Thymus (tissue), 14 donors: Measurements from ENCODE around the gene MICU2. TPM values are rescaled to one million over a fixed set of nuclear protein-coding genes. Genes with fewer than 3 reads are reported as not detected.
A peak's percentile ranks its signal among the peaks of the same experiment; 100 is the strongest.

Experiments
- DNase-seq, 9 donors: peaks; one replicate each; pipeline ENCODE4 v3.0.0-alpha.2; 2013; ENCODE audit warnings: low spot score in 9 of 9, low read depth in 6 of 9, missing footprints in 1 of 9
- H3K27ac ChIP-seq, 2 donors: one replicate each; pipeline ENCODE4 v1.5.1; 2013; ENCODE audit warnings: control low read depth in 1 of 2, low read depth in 1 of 2, low read length in 1 of 2, mild to moderate bottlenecking in 1 of 2, moderate library complexity in 1 of 2
- H3K27me3 ChIP-seq, 2 donors: one replicate each; pipeline ENCODE4 v1.5.1; 2013; ENCODE audit warnings: low read length in 1 of 2; ENCODE audit not compliant: control insufficient read depth in 2 of 2, insufficient read depth in 1 of 2
- H3K36me3 ChIP-seq, 2 donors: one replicate each; pipeline ENCODE4 v1.5.1; 2013; ENCODE audit warnings: low read length in 1 of 2, mild to moderate bottlenecking in 1 of 2, moderate library complexity in 1 of 2; ENCODE audit not compliant: control insufficient read depth in 2 of 2, insufficient read depth in 2 of 2
- H3K4me1 ChIP-seq, 2 donors: one replicate each; pipeline ENCODE4 v1.5.1; 2013; ENCODE audit warnings: low read length in 2 of 2; ENCODE audit not compliant: control insufficient read depth in 2 of 2, insufficient read depth in 2 of 2
- H3K4me3 ChIP-seq, 2 donors: one replicate each; pipeline ENCODE4 v1.5.1; 2013; ENCODE audit warnings: low read length in 2 of 2, control low read depth in 1 of 2, mild to moderate bottlenecking in 1 of 2
- H3K9me3 ChIP-seq, 2 donors: one replicate each; pipeline ENCODE4 v1.5.1; 2013; ENCODE audit warnings: low read length in 1 of 2, mild to moderate bottlenecking in 1 of 2; ENCODE audit not compliant: control insufficient read depth in 2 of 2, insufficient read depth in 1 of 2
- WGBS: extraction: QIAGEN DNeasy Blood & Tissue Kit; methylation state at CpG from one replicate; pipeline ENCODE4 v1.1.7; 2013; 5-methylcytosine and 5-hydroxymethylcytosine counted together
- long read RNA-seq, 10 donors: transcript quantifications; one replicate each; lab custom pipeline, GENCODE V29; 2026
- polyA plus RNA-seq: library from polyadenylated mRNA; stranded (reverse); fragments of 200-250 nt; gene quantifications from one replicate; pipeline ENCODE4 v1.2.3, GENCODE V29; 2013
- total RNA-seq: library from RNA; stranded (reverse); fragments of 120-200 nt; gene quantifications from one replicate; pipeline ENCODE4 v1.2.4, GENCODE V29; 2013
- donor health status: healthy.

The MICU2 gene, protein sequence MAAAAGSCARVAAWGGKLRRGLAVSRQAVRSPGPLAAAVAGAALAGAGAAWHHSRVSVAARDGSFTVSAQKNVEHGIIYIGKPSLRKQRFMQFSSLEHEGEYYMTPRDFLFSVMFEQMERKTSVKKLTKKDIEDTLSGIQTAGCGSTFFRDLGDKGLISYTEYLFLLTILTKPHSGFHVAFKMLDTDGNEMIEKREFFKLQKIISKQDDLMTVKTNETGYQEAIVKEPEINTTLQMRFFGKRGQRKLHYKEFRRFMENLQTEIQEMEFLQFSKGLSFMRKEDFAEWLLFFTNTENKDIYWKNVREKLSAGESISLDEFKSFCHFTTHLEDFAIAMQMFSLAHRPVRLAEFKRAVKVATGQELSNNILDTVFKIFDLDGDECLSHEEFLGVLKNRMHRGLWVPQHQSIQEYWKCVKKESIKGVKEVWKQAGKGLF
- total RNA-seq (47.5 TPM), polyA plus RNA-seq (80.0 TPM)
- long read RNA-seq, donor 1 = 0 reads
- long read RNA-seq, donor 2 = 0 reads
- long read RNA-seq, donor 3, transcript MICU2-201 (12 exons, 1,920 nt) = major isoform, 20 of 22 reads
- long read RNA-seq, donor 3, partial matches to known transcripts = 0 of 22 reads
- long read RNA-seq, donor 3, other reads (novel, unspliced or antisense) = 0 of 22 reads
- long read RNA-seq, donor 4, transcript MICU2-201 (12 exons, 1,920 nt) = major isoform, 10 of 11 reads
- long read RNA-seq, donor 4, partial matches to known transcripts = 0 of 11 reads
- long read RNA-seq, donor 4, other reads (novel, unspliced or antisense) = 0 of 11 reads
- long read RNA-seq, donor 5, transcript MICU2-201 (12 exons, 1,920 nt) = major isoform, 19 of 34 reads
- long read RNA-seq, donor 5, partial matches to known transcripts = 11 of 34 reads
- long read RNA-seq, donor 5, other reads (novel, unspliced or antisense) = 0 of 34 reads
- long read RNA-seq, donor 6, transcript MICU2-201 (12 exons, 1,920 nt) = major isoform, 8 of 9 reads
- long read RNA-seq, donor 6, partial matches to known transcripts = 0 of 9 reads
- long read RNA-seq, donor 6, other reads (novel, unspliced or antisense) = 0 of 9 reads
- long read RNA-seq, donor 7, transcript MICU2-201 (12 exons, 1,920 nt) = major isoform, 16 of 23 reads
- long read RNA-seq, donor 7, partial matches to known transcripts = 7 of 23 reads
- long read RNA-seq, donor 7, other reads (novel, unspliced or antisense) = 0 of 23 reads
- long read RNA-seq, donor 8, transcript MICU2-201 (12 exons, 1,920 nt) = major isoform, 6 of 6 reads
- long read RNA-seq, donor 8, partial matches to known transcripts = 0 of 6 reads
- long read RNA-seq, donor 8, other reads (novel, unspliced or antisense) = 0 of 6 reads
- long read RNA-seq, donor 9, transcript MICU2-201 (12 exons, 1,920 nt) = major isoform, 6 of 6 reads
- long read RNA-seq, donor 9, partial matches to known transcripts = 0 of 6 reads
- long read RNA-seq, donor 9, other reads (novel, unspliced or antisense) = 0 of 6 reads
- long read RNA-seq, donor 10, transcript MICU2-201 (12 exons, 1,920 nt) = major isoform, 18 of 20 reads
- long read RNA-seq, donor 10, partial matches to known transcripts = 0 of 20 reads
- long read RNA-seq, donor 10, other reads (novel, unspliced or antisense) = 0 of 20 reads

DNA sequence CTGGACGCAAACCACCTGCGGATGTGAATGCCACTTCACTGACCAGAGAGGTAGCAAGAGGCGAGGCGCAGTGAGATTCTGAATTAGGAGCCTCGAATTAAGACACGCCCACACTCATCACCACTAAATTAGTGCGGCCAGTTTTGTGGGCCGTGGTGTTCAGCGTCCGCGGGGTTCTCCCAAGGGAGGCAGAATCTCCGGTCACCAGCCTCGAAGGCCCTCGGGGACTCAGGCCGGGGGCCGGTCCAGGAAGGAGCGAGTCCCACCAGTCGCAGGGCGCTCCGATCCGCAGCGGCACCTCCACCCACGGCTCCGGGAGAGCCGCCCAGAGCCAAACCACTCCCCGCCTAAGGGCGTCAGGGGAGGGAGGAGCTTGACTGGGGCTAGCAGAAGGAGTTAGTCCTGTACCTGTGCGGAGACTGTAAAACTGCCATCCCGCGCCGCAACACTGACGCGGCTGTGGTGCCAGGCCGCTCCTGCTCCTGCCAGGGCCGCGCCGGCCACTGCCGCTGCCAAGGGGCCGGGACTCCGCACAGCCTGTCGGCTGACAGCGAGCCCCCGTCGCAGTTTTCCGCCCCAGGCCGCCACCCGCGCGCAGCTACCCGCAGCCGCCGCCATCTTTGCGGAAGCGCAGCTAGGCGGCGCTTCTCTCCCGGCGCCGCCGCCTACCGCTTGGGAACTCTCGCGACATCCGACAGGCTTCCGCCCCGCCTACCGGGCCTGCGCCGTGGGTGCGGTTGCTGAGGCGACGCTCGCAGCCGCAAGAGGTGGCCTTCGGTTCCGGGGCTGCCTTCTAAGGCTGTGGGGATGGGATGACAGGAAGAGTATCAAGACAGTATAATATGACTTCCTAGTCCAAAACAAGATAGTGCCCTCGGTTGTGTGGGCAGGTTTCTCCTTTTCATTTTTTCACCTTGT is at the start of gene MICU2:
Gene MICU2, minus strand, starts transcription at position 640 of the 918 bp plus-strand sequence. Its CDS starts 22 bp downstream, at position 618.
- H3K4me1 ChIP-seq = peaks cover 2 to 4% of the 10 kb centered on the region in 2 donors
- DNase-seq = peak; percentile 87 to 98 (median 94)
- peaks cover 4 to 5% of the 10 kb centered on the region in 2 donors for H3K27me3 ChIP-seq
- H3K36me3 ChIP-seq = peaks cover 3 to 5% of the 10 kb centered on the region in 2 donors
- H3K27ac ChIP-seq = peak within 1 kb of the TSS; percentile 96 to 100
- H3K9me3 ChIP-seq = no peaks in the 10 kb centered on the region
- peak within 1 kb of the TSS; percentile 88 to 95 for H3K4me3 ChIP-seq
- under 1% methylated on average over 77 of the region's 77 CpGs for WGBS

DNA sequence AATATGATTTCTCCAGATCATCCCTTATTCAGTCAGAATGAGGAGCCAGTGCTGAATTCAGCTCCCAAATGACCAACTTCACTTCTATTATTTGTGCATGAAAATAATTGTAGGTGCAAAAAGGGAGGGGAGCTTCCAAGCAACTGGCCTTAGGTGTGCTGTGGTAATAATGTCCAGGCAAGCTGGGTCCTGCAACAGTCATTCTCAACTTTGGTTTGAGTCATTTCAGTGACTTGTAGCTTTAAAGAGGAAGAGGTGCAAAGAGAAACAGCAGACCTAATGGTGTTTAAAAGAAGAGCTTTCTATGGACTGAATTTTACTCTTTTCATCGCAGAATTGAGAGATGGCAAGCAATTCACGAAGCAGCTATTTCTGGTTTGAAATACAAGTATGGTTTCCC is 37.7 kb upstream of the MICU2 start:
- H3K27ac ChIP-seq = no peak overlapping the region
- H3K27me3 ChIP-seq = peaks cover 0 to 3% of the 10 kb centered on the region in 2 donors
- no peaks in the 10 kb centered on the region for H3K36me3 ChIP-seq
- H3K9me3 ChIP-seq = no peaks in the 10 kb centered on the region
- WGBS = 91% methylated on average over 2 of the region's 2 CpGs
- H3K4me3 ChIP-seq = no peak overlapping the region
- H3K4me1 ChIP-seq = no peaks in the 10 kb centered on the region
- no peak for DNase-seq

DNA sequence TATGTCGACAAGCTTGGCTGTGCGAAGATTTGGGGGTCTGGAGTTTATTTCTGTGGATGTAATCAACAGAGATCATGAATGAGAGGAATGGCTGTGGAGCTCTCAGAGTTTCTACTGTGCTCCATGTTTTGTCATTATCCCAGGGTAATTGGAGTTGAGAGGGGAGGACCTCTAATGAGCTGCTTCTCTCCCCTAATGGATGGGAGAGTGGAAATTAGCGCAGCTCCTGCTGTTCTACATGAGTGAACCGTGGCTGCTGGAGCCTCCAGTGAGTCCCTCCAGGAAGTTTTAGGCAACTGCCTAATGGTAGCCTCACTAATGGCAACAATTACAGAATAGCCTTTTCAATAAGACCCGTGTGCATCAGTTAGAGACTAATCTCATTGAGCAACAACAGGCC is 35.6 kb upstream of the MICU2 start:
- no peak overlapping the region for H3K4me3 ChIP-seq
- no peaks in the 10 kb centered on the region for H3K36me3 ChIP-seq
- no peaks in the 10 kb centered on the region for H3K4me1 ChIP-seq
- H3K9me3 ChIP-seq = no peaks in the 10 kb centered on the region
- 81% methylated on average over 5 of the region's 5 CpGs for WGBS
- H3K27ac ChIP-seq = no peak overlapping the region
- DNase-seq = no peak
- H3K27me3 ChIP-seq = peaks cover 0 to 3% of the 10 kb centered on the region in 2 donors

DNA sequence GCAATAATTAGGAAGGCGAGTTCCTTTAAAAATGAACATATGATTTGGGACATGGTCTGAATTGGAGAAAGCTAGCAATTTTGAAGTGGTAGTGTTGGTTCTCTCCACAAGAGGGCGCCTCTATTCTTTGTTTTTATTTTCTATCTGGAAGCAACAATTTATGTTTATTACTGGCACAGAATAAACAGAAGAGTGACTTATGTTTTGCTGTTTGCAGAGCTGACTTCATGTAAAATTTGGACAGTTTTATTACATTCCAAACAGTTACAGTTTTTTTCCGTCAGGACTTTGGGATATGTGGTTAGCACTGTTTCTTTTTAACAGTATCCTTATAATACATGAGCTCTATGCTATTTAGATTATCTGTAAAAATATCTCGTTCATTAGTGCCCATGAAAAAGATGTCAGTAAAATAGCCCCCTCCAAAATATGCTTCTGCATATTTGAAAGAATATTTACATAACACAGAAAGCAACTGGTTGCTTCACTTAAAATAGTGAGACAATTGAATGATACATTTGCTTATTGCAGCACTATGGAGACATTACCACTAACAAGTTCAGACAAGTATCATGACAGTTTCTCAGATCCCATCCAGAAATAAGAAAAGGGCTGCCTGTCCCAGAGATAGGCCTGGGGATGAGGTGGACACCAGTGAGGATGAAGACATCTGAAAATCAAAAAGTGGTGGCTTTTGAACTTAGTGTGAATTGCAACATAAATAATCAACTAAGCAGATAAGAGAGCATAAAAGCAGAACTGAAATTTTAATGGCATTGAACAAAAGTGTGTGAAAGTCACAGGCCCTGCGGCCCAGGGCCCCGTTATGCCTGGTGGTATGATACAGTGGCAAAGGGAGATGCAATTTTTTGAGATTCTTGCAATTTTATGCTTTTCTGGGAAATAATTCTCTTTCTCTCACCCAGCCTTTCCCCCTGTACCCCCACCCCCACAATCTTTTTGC is 34.6 kb upstream of the MICU2 start:
- Histone ChIP-seq H3K27ac (no peak overlapping the region), H3K27me3 (peaks cover 0 to 3% of the 10 kb centered on the region in 2 donors), H3K9me3 (no peaks in the 10 kb centered on the region), H3K4me1 (no peaks in the 10 kb centered on the region), H3K4me3 (no peak overlapping the region), H3K36me3 (no peaks in the 10 kb centered on the region)
- 57% methylated on average over 6 of the region's 6 CpGs for WGBS
- peak in 6 of 9 donors; percentile 3 to 41 (median 12) for DNase-seq

DNA sequence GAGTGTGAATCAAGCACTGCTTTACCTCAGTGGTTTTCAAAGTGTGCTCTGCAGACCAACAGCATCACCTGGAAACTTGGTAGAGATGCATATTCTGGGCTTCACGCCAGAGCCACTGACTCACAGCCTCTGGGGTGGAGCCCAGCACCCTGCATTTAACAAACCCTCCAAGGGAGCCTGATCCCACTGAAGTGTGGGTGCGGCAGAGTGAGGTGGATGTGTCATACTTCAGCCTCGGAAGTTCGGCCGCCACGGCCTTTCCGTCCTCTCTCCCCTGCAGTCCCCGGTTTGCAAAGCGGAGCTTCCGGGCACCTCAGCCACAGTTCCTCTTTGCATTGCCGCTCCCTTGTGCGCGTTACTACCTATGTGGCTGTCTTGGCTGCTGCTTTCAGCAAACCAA is 33.3 kb upstream of the MICU2 start:
- Histone ChIP-seq H3K27ac (no peak overlapping the region), H3K4me3 (no peak overlapping the region), H3K4me1 (no peaks in the 10 kb centered on the region), H3K36me3 (no peaks in the 10 kb centered on the region), H3K9me3 (no peaks in the 10 kb centered on the region), H3K27me3 (peaks cover 0 to 3% of the 10 kb centered on the region in 2 donors)
- WGBS = 71% methylated on average over 13 of the region's 13 CpGs
- DNase-seq = no peak

DNA sequence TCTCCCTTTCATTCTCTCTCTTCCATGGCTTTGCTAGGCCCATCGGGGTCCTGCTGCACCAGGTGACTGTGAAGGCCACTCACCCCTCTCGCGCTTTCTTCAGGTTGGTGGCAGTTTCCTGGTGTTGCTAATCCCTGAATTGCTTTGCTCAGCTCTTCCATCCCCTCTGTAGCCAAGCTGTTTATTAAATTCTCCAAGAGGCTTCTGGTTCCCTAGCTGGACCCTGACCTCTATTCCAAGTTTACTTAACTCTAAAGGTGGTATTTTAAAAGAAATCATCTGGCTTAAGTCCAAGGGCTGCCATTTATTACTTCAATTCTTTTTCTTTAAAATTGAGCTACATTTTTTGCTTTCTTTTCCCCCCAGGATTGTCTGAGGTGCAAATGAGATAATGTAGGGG is 32.7 kb upstream of the MICU2 start:
- 97% methylated on average over 3 of the region's 3 CpGs for WGBS
- no peak for DNase-seq

DNA sequence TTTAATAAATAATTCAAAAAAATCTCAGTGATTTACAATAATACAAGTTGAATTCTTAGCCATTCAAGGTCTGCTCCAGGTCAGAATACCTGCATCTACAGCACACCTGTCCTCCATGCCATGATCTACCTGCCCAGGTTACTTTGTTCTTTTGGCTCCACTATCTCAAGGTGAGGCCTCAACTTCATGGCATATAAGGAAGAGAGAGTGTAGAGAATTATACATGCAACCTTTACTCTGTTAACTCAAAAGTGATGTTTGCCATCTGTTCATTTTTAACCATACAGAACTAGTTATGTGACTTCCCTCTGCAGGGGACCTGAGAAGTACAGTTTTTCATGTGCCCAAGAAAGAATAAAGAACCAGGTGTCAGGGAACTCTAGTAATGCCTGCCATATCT is 28.2 kb upstream of the MICU2 start:
- Histone ChIP-seq H3K4me3 (no peak overlapping the region), H3K27me3 (peaks cover under 1 to 2% of the 10 kb centered on the region in 2 donors), H3K36me3 (no peaks in the 10 kb centered on the region), H3K9me3 (no peaks in the 10 kb centered on the region), H3K27ac (no peak overlapping the region), H3K4me1 (no peaks in the 10 kb centered on the region)
- no peak for DNase-seq

More for the DNA sequence above, 32.7 kb upstream of the MICU2 start:
- Histone ChIP-seq H3K27me3 (peaks cover 0 to 3% of the 10 kb centered on the region in 2 donors), H3K4me3 (no peak overlapping the region), H3K36me3 (no peaks in the 10 kb centered on the region), H3K27ac (no peak overlapping the region), H3K9me3 (no peaks in the 10 kb centered on the region), H3K4me1 (no peaks in the 10 kb centered on the region)
